GM23338 (cell line): Measurements from ENCODE around the gene GABBR1.

Experiments used
- CTCF ChIP-seq, 2 experiments: fragments of 200-600 bp in 1 of 2; sonication (generic) in 1 of 2; conservative IDR thresholded peaks; 2 replicates each; pipeline versions ENCODE4 v1.5.1 to v1.6.1; 2016 to 2017; ENCODE audit warnings: antibody characterized with exemption in 2 of 2, low read depth in 2 of 2, mild to moderate bottlenecking in 2 of 2, moderate library complexity in 1 of 2
- EZH2 ChIP-seq: fragments of 200-600 bp; sonication (generic); IDR thresholded peaks from one replicate; pipeline ENCODE4 v1.8.0; 2017; ENCODE audit warnings: antibody characterized with exemption, mild to moderate bottlenecking, low read depth; ENCODE audit not compliant: unreplicated experiment
- POLR2AphosphoS5 ChIP-seq: IDR thresholded peaks from 2 replicates; pipeline ENCODE4 v1.6.1; 2016; ENCODE audit warnings: antibody characterized with exemption, low read depth

GRCh38 chr6:29652198-29652584, 19.2 kb upstream of the GABBR1 start:
- no peak for TF ChIP-seq CTCF (conservative IDR thresholded peaks at IDR 0.05; ENCODE audit: low read depth in 2 of 2)
- TF ChIP-seq EZH2: no peak
- TF ChIP-seq POLR2AphosphoS5: no peak
